ENCODE results near the gene NME1.

NME1 gene

DNA sequence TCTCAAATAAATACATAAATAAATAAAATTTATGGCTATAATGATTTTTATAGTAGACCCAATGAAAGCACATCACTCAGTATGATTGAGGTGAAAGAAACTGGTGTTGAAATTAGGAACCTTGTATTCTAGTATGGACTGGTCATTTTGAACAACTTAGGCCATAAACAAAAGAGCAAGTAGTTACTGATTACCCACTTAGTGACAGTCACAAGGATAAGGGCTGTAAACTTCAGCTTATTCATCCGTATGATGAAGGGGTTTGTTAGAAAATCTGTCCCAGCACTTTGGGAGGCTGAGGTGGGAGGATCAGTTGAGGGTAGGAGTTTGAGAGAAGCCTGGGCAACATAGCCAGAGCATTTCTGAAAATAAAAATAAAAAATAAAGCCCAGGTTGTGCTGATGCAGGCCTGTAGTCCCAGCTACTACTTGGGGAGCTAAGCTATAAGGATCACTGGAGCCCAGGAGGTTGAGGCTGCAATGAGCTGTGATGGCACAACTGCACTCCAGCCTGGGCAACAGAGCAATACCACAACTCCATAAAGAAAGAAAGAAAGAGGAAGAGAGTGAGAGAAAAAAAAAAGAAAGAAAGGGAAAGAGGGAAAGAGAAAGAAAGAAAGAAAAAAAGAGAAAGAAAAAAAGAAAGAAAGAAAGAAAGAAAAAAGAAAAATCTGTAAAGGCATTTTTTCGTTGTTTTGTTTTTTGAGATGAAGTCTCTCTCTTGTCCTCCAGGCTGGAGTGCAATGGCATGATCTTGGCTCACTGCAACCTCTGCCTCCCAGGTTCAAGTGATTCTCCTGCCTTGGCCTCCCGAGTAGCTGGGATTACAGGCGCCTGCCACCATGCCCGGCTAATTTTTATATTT lies 28.5 kb upstream of the NME1 start:
- no peak for DNase-seq (ENCODE audit: insufficient read length, low spot score)
- FAIRE-seq, result no peak
- no peak for TF ChIP-seq POLR2A (IDR thresholded peaks at IDR 0.05; ENCODE audit: low read depth, low read length)

GRCh38 chr17:51128076-51128475 lies 25.3 kb upstream of the NME1 start:
- no peak for DNase-seq (ENCODE audit: insufficient read length, low spot score)
- TF ChIP-seq POLR2A (IDR thresholded peaks at IDR 0.05; ENCODE audit: low read depth, low read length), result no peak
- no peak for FAIRE-seq

DNA sequence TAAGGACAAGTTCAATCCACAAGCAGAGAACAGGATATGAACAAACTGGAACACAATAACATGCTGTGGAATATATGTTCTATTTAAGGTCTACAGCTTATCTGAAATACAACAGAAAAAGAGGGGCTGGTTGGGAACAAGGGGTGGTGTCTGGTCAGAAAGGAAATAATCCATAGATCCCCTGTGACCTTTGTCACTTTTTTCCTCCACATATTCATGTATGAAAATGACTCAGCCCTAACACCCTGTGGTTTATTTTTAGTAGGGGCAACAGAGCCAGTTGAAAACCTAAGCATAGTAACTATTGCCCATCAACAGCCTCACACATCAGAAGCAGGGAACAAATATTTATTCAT lies 20.4 kb upstream of the NME1 start:
- DNase-seq (ENCODE audit: insufficient read length, low spot score) (peak; percentile 23), FAIRE-seq (no peak)
- TF ChIP-seq POLR2A (IDR thresholded peaks at IDR 0.05; ENCODE audit: low read depth, low read length), result no peak

GRCh38 chr17:51133365-51133764 lies 20.0 kb upstream of the NME1 start:
- no peak for TF ChIP-seq POLR2A (IDR thresholded peaks at IDR 0.05; ENCODE audit: low read depth, low read length)
- FAIRE-seq (no peak), DNase-seq (ENCODE audit: insufficient read length, low spot score) (no peak)

GRCh38 chr17:51135956-51136355 lies 17.4 kb upstream of the NME1 start:
- FAIRE-seq, result no peak
- no peak for TF ChIP-seq POLR2A (IDR thresholded peaks at IDR 0.05; ENCODE audit: low read depth, low read length)
- DNase-seq (ENCODE audit: insufficient read length, low spot score), result no peak

GRCh38 chr17:51142597-51142996 lies 10.8 kb upstream of the NME1 start:
- no peak for DNase-seq (ENCODE audit: insufficient read length, low spot score)
- no peak for FAIRE-seq
- no peak for TF ChIP-seq POLR2A (IDR thresholded peaks at IDR 0.05; ENCODE audit: low read depth, low read length)

GRCh38 chr17:51144266-51145022 lies 8.9 kb upstream of the NME1 start:
- TF ChIP-seq POLR2A (IDR thresholded peaks at IDR 0.05; ENCODE audit: low read depth, low read length), result no peak
- no peak for FAIRE-seq
- no peak for DNase-seq (ENCODE audit: insufficient read length, low spot score)

- FAIRE-seq (no peak), DNase-seq (ENCODE audit: insufficient read length, low spot score) (no peak)
- TF ChIP-seq POLR2A (IDR thresholded peaks at IDR 0.05; ENCODE audit: low read depth, low read length), result no peak
Measured at GRCh38 chr17:51147650-51148049, 5.7 kb upstream of the NME1 start.

GRCh38 chr17:51149163-51149562 lies 4.2 kb upstream of the NME1 start:
- no peak for DNase-seq (ENCODE audit: insufficient read length, low spot score)
- no peak for FAIRE-seq

GRCh38 chr17:51150932-51151331 lies 2.4 kb upstream of the NME1 start:
- DNase-seq (ENCODE audit: insufficient read length, low spot score) (no peak), FAIRE-seq (no peak)

More at GRCh38 chr17:51149163-51149562, 4.2 kb upstream of the NME1 start:
- TF ChIP-seq POLR2A (IDR thresholded peaks at IDR 0.05; ENCODE audit: low read depth, low read length), result no peak

DNA sequence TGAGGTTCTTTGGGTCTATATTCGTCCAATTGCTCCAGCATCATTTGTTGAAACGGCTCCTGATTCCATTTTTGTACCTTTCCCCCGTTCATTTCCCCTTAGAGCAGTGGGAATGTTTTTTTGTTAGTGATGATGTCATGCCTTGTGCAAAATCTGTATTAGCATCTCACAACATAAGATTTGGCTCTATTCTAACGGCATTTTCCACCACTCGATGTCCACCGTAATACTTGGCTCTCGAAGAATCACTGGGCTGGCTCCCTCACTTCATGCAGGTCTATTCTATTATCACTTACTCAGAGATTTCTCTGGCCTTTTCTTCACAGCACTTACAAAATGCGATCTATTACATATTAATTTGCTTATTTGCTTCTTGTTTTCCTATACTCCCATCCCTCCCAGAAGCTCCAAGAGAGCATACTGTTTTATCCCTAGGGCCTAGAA lies 571 bp upstream of the NME1 start:
- no peak for DNase-seq (ENCODE audit: insufficient read length, low spot score)
- no peak for TF ChIP-seq POLR2A (IDR thresholded peaks at IDR 0.05; ENCODE audit: low read depth, low read length)
- FAIRE-seq, result no peak

More at GRCh38 chr17:51150932-51151331, 2.4 kb upstream of the NME1 start:
- TF ChIP-seq POLR2A (IDR thresholded peaks at IDR 0.05; ENCODE audit: low read depth, low read length), result no peak

GRCh38 chr17:51154176-51154575 lies 817 bp downstream of the NME1 start:
- TF ChIP-seq POLR2A (IDR thresholded peaks at IDR 0.05; ENCODE audit: low read depth, low read length), result no peak
- no peak for FAIRE-seq
- no peak for DNase-seq (ENCODE audit: insufficient read length, low spot score)

- no peak for FAIRE-seq
Measured at GRCh38 chr17:51155416-51155815, 2.1 kb downstream of the NME1 start.

DNA sequence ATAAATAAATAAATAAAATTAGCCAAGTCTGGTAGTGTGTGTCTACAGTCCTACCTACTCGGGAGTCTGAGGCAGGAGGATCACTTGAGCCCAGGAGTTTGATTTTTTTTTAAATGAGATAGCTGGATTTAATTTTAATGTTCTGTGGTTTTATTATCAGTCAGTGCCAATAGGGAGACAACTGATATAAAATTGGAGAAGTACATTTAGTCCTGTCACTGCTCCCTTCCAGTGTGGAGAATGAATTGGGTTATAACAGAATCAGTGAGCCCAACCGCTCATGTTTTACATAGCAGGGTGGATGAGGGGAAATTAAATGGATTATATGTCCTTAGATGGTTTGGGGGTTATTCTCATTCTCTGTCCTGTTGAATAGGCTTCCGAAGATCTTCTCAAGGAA lies 6.2 kb downstream of the NME1 start:
- DNase-seq (ENCODE audit: insufficient read length, low spot score) (no peak), FAIRE-seq (no peak)
- TF ChIP-seq POLR2A (IDR thresholded peaks at IDR 0.05; ENCODE audit: low read depth, low read length), result no peak

More at GRCh38 chr17:51155416-51155815, 2.1 kb downstream of the NME1 start:
- no peak for TF ChIP-seq POLR2A (IDR thresholded peaks at IDR 0.05; ENCODE audit: low read depth, low read length)
- no peak for DNase-seq (ENCODE audit: insufficient read length, low spot score)

- no peak for FAIRE-seq
- no peak for TF ChIP-seq POLR2A (IDR thresholded peaks at IDR 0.05; ENCODE audit: low read depth, low read length)
- DNase-seq (ENCODE audit: insufficient read length, low spot score), result no peak
Measured at GRCh38 chr17:51161541-51161940, 8.2 kb downstream of the NME1 start.
